ENCODE data around the gene C3orf20. TPM values are rescaled to one million over a fixed set of nuclear protein-coding genes. Genes with fewer than 3 reads are reported as not detected.

The C3orf20 gene
- total and polyA plus RNA-seq, 2 of the 4 experiments (the other 2 are of a cell fraction), result not detected

GRCh38 chr3:14631687-14632441 lies 43.1 kb upstream of the C3orf20 start:
- no peak overlapping the region for H3K14ac ChIP-seq (replicated peaks; ENCODE audit: low read depth, low read length)
- no peak overlapping the region for H4K8ac ChIP-seq (ENCODE audit: low read depth in 2 of 2, low read length in 2 of 2)
- no peaks in the 10 kb centered on the region for H3K79me1 ChIP-seq (ENCODE audit: low read depth in 1 of 2, low read length in 2 of 2)
- H3K9me1 ChIP-seq (ENCODE audit: insufficient read depth, low read length), result peaks cover 3% of the 10 kb centered on the region; the same call in 1 of the 2 replicates
- no peak overlapping the region for H3K9ac ChIP-seq (ENCODE audit: low read depth, low read length)
- no peak overlapping the region for H2BK5ac ChIP-seq (ENCODE audit: low read depth, low read length, poor library complexity, severe bottlenecking)
- H2AFZ ChIP-seq (replicated peaks; ENCODE audit: low read length, poor library complexity), result no peak overlapping the region
- H3K4me1 ChIP-seq (ENCODE audit: control insufficient read depth, insufficient read depth, low read length), result peaks cover 6% of the 10 kb centered on the region
- no peaks in the 10 kb centered on the region for H4K20me1 ChIP-seq (ENCODE audit: insufficient read depth, low read length)
- TF ChIP-seq NFE2L2 (IDR thresholded peaks at IDR 0.05; ENCODE audit: low read depth, low read length) (no peak), POLR2A (IDR thresholded peaks at IDR 0.05; ENCODE audit: low read depth, low read length) (no peak), MAFK (IDR thresholded peaks at IDR 0.05; ENCODE audit: low read depth, low read length) (no peak)
- no peak overlapping the region for H3K56ac ChIP-seq (ENCODE audit: extremely low read depth, insufficient read depth, low read length)
- no peaks in the 10 kb centered on the region; the same call in 1 of the 2 replicates for H3K9me3 ChIP-seq (ENCODE audit: control insufficient read depth, insufficient read depth, low read length)
- in situ Hi-C loops (cut with MboI; ENCODE audit: low sequenced_read_pairs), result no loop called here
- dilution Hi-C loops (cut with HindIII; ENCODE audit: low sequenced_read_pairs, unreplicated experiment), result no loop called here
- H3K27ac ChIP-seq (ENCODE audit: insufficient read depth, low read length), result no peak overlapping the region
- H3K36me3 ChIP-seq (ENCODE audit: control insufficient read depth, insufficient read depth, low read length), result no peaks in the 10 kb centered on the region
- DNase-seq (no peak), ATAC-seq (ENCODE audit: low read depth) (no peak)
- intact Hi-C loops (cut with micrococcal nuclease), result no loop called here
- no peak overlapping the region for H3K23ac ChIP-seq (ENCODE audit: low read depth, low read length)
- H4K91ac ChIP-seq (ENCODE audit: insufficient read depth, low read depth, low read length), result no peak overlapping the region
- no CpG with 5 or more reads among the region's 8 CpGs for WGBS, 2 experiments (ENCODE audit: extremely low coverage in 2 of 2, insufficient read length in 1 of 2)
- POLR2A ChIA-PET (ENCODE audit: unreplicated experiment), result no interaction called here
- no peak overlapping the region for H4K5ac ChIP-seq (ENCODE audit: low read depth, low read length)
- H3K18ac ChIP-seq (ENCODE audit: low read depth, low read length), result no peak overlapping the region
- H3K27me3 ChIP-seq (ENCODE audit: control insufficient read depth, insufficient read depth, low read length), result no peaks in the 10 kb centered on the region
- no peak overlapping the region for H2AK5ac ChIP-seq (ENCODE audit: low read depth, low read length)
- no peak overlapping the region for H3K4ac ChIP-seq (ENCODE audit: low read depth, low read length)
- no peak overlapping the region for H2BK15ac ChIP-seq (ENCODE audit: low read depth, low read length)
- H3K4me2 ChIP-seq (ENCODE audit: low read depth, low read length), result no peak overlapping the region
- H2BK20ac ChIP-seq (ENCODE audit: low read depth, low read length), result no peak overlapping the region
- no peak overlapping the region for H3K4me3 ChIP-seq (ENCODE audit: insufficient read depth, low read depth, low read length)
- no peak overlapping the region for H2BK120ac ChIP-seq (ENCODE audit: low read depth, low read length)
- no TSS peak for BruUV-seq (replicated peaks)
- H2AK9ac ChIP-seq (replicated peaks; ENCODE audit: low read depth, low read length, poor library complexity), result no peak overlapping the region
- CTCF ChIA-PET, result no interaction called here
